GM13977 (cell line): ENCODE data around the gene SEC11A.
A peak's percentile ranks its signal among the peaks of the same experiment; 100 is the strongest.
"Not testable (repeated sequence)": the region's sequence is repeated elsewhere in the genome, so short reads cannot be mapped to it uniquely, and the experiment has no call there.

Experiments used
- DNase-seq: peaks from one replicate; pipeline ENCODE4 v3.0.0; 2012; ENCODE audit warnings: low spot score
- CTCF ChIP-seq: IDR thresholded peaks from 2 replicates; pipeline ENCODE4 v1.5.1; 2012; ENCODE audit warnings: mild to moderate bottlenecking, control low read depth; ENCODE audit not compliant: insufficient read depth; ENCODE audit errors: extremely low read depth, missing control alignments
- in situ Hi-C: fragments of 300-500 bp; cut with MboI; formaldehyde crosslinking; loops from one replicate; pipeline ENCODE4 v1.12.0; 2022; ENCODE audit warnings: low sequenced_read_pairs, low pct_unique_long_range_greater_than_20kb, mixed read lengths, inconsistent platforms; ENCODE audit not compliant: unreplicated experiment

Gene SEC11A

GRCh38 chr15:84736375-84736774, 20.4 kb upstream of the SEC11A start:
- no peak for TF ChIP-seq CTCF
- DNase-seq = peak; percentile 77
- in situ Hi-C loops = no loop called here

- in situ Hi-C loops, DNase-seq: not testable (repeated sequence)
Measured at GRCh38 chr15:84735480-84736061, 19.6 kb upstream of the SEC11A start.

- in situ Hi-C loops = no loop called here
- no peak for TF ChIP-seq CTCF
- DNase-seq = peak; percentile 64
Measured at GRCh38 chr15:84734794-84735479, 19.0 kb upstream of the SEC11A start.

- no peak for TF ChIP-seq CTCF
- DNase-seq = no peak
- in situ Hi-C loops = no loop called here
Measured at GRCh38 chr15:84731774-84732173, 15.8 kb upstream of the SEC11A start.

GRCh38 chr15:84727429-84727828, 11.5 kb upstream of the SEC11A start:
- no peak for DNase-seq
- TF ChIP-seq CTCF = no peak
- in situ Hi-C loops = no loop called here

DNA sequence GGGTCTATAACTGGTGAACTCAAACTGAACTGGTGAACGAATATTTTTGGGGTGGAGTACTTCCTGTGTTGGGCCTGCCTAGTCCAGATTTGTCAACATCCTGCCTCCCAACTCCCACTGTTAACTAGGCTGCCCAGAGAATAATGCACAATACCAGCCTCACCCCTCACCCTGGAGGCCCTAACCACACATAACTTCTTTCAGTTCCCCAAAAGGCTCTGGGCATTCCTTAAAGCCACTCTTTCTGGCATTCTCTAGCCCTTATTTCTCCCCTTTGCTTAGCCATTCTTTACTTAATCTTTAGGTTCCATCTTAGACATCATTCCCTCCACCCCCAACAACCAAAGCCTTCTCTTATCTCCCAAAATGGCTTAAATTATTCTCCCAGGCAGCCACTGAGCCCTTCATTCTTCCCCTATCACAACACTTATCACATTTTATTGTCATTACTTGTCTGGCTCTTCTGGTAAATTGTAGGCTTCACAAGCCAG, 9.1 kb upstream of the SEC11A start:
- DNase-seq = no peak
- in situ Hi-C loops = no loop called here
- TF ChIP-seq CTCF = no peak

DNA sequence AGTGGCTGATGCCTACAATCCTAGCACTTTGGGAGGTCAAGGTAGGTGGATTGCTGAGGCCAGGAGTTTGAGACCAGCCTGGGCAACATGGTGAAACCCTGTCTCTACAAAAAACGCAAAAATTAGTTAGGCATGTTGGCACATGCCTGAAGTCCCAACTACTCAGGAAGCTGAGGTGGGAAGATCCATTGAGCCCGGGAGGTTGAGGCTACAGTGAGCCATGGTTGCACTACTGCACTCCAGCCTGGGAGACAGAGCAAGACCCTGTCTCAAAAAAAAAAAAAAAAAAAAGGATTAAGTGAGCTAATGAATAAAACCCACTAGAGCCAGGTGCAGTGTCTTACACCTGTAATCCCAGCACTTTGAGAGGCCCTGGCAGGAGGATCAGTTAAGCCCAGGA, 6.7 kb upstream of the SEC11A start:
- TF ChIP-seq CTCF = no peak
- in situ Hi-C loops = no loop called here
- DNase-seq = no peak
